Immature natural killer cell (primary cell): ENCODE data around the gene B3GNT2. TPM values are rescaled to one million over a fixed set of nuclear protein-coding genes. Genes with fewer than 3 reads are reported as not detected.
A peak's percentile ranks its signal among the peaks of the same experiment; 100 is the strongest.
"Not testable (repeated sequence)": the region's sequence is repeated elsewhere in the genome, so short reads cannot be mapped to it uniquely, and the experiment has no call there.

Source experiments
- DNase-seq, 3 donors: peaks; one replicate each; pipeline ENCODE4 v3.0.0; 2022; ENCODE audit warnings: mixed read lengths in 1 of 3
- H3K27ac Mint-ChIP-seq, 6 donors: one replicate each; pipeline ENCODE4 v1.8.0; 2020; ENCODE audit warnings: mixed read lengths in 6 of 6, mild to moderate bottlenecking in 5 of 6, inconsistent platforms in 4 of 6, moderate library complexity in 3 of 6
- H3K27me3 Mint-ChIP-seq, 3 donors: one replicate each; pipeline ENCODE4 v1.8.0; 2020 to 2021; ENCODE audit warnings: low read depth in 3 of 3, mild to moderate bottlenecking in 3 of 3, mixed read lengths in 3 of 3, moderate library complexity in 3 of 3, inconsistent platforms in 1 of 3
- H3K36me3 Mint-ChIP-seq, 3 donors: one replicate each; pipeline ENCODE4 v1.8.0; 2020; ENCODE audit warnings: mixed read lengths in 3 of 3, inconsistent platforms in 2 of 3, mild to moderate bottlenecking in 2 of 3
- H3K4me1 Mint-ChIP-seq, 2 donors: one replicate each; pipeline ENCODE4 v1.8.0; 2020; ENCODE audit warnings: inconsistent platforms in 2 of 2, mild to moderate bottlenecking in 2 of 2, mixed read lengths in 2 of 2, moderate library complexity in 1 of 2
- H3K4me3 Mint-ChIP-seq, 5 donors: one replicate each; pipeline ENCODE4 v1.8.0; 2020; ENCODE audit warnings: mild to moderate bottlenecking in 5 of 5, mixed read lengths in 5 of 5, inconsistent platforms in 3 of 5, moderate library complexity in 3 of 5
- H3K9me3 Mint-ChIP-seq, 6 donors: one replicate each; pipeline ENCODE4 v1.8.0; 2020; ENCODE audit warnings: mild to moderate bottlenecking in 6 of 6, mixed read lengths in 6 of 6, inconsistent platforms in 4 of 6, moderate library complexity in 3 of 6
- polyA plus RNA-seq, 3 donors: library from polyadenylated mRNA; unstranded; fragments of 300-500 nt; fragmentation: Illumina TruSeq; gene quantifications; one replicate each; pipeline ENCODE4 v1.2.3, GENCODE V29; 2021

The B3GNT2 gene
- polyA plus RNA-seq, 3 donors from 2014 or later, result 46.7 to 96.9 (median 50.4) TPM

- Mint-ChIP-seq H3K9me3 (no peaks in the 10 kb centered on the region), H3K4me1 (no peaks in the 10 kb centered on the region)
Measured at GRCh38 chr2:62248226-62248625, 52.3 kb downstream of the B3GNT2 start.

GRCh38 chr2:62250239-62250638, 54.3 kb downstream of the B3GNT2 start:
- no peak overlapping the region for H3K4me3 Mint-ChIP-seq
- H3K36me3 Mint-ChIP-seq, result no peaks in the 10 kb centered on the region
- DNase-seq, result no peak
- H3K4me1 Mint-ChIP-seq, result no peaks in the 10 kb centered on the region
- H3K9me3 Mint-ChIP-seq, result no peaks in the 10 kb centered on the region
- H3K27ac Mint-ChIP-seq, result no peak overlapping the region
- peaks cover 0 to 1% (median 0%) of the 10 kb centered on the region in 3 donors for H3K27me3 Mint-ChIP-seq

More at GRCh38 chr2:62248226-62248625, 52.3 kb downstream of the B3GNT2 start:
- H3K4me3 Mint-ChIP-seq, result no peak overlapping the region
- H3K27ac Mint-ChIP-seq, result no peak overlapping the region
- no peaks in the 10 kb centered on the region for H3K27me3 Mint-ChIP-seq
- H3K36me3 Mint-ChIP-seq, result no peaks in the 10 kb centered on the region
- no peak for DNase-seq

GRCh38 chr2:62254424-62255266, 58.7 kb downstream of the B3GNT2 start:
- no peaks in the 10 kb centered on the region for H3K4me1 Mint-ChIP-seq
- H3K9me3 Mint-ChIP-seq, result no peaks in the 10 kb centered on the region
- no peak overlapping the region for H3K27ac Mint-ChIP-seq
- H3K36me3 Mint-ChIP-seq, result no peaks in the 10 kb centered on the region
- H3K27me3 Mint-ChIP-seq, result peaks cover 0 to 1% (median 0%) of the 10 kb centered on the region in 3 donors
- H3K4me3 Mint-ChIP-seq, result no peak overlapping the region
- no peak for DNase-seq

- H3K36me3 Mint-ChIP-seq, result peaks cover 0 to 3% (median 0%) of the 10 kb centered on the region in 3 donors
- no peaks in the 10 kb centered on the region for H3K9me3 Mint-ChIP-seq
- DNase-seq, result no peak
- H3K27ac Mint-ChIP-seq, result no peak overlapping the region
- H3K27me3 Mint-ChIP-seq, result peaks cover 0 to 1% (median 0%) of the 10 kb centered on the region in 3 donors
- no peak overlapping the region for H3K4me3 Mint-ChIP-seq
- H3K4me1 Mint-ChIP-seq, result no peaks in the 10 kb centered on the region
Measured at GRCh38 chr2:62257466-62257865, 61.6 kb downstream of the B3GNT2 start.

GRCh38 chr2:62263076-62263715, 67.3 kb downstream of the B3GNT2 start:
- DNase-seq, result no peak
- H3K4me3 Mint-ChIP-seq, result no peak overlapping the region
- H3K27ac Mint-ChIP-seq, result no peak overlapping the region

GRCh38 chr2:62264186-62264585, 68.3 kb downstream of the B3GNT2 start:
- no peaks in the 10 kb centered on the region for H3K4me1 Mint-ChIP-seq
- H3K9me3 Mint-ChIP-seq, result no peaks in the 10 kb centered on the region
- no peak overlapping the region for H3K4me3 Mint-ChIP-seq
- DNase-seq, result no peak
- peaks cover 0 to 4% (median 2%) of the 10 kb centered on the region in 3 donors for H3K27me3 Mint-ChIP-seq
- H3K36me3 Mint-ChIP-seq, result peaks cover 3 to 13% (median 3%) of the 10 kb centered on the region in 3 donors
- H3K27ac Mint-ChIP-seq, result no peak overlapping the region

More at GRCh38 chr2:62263076-62263715, 67.3 kb downstream of the B3GNT2 start:
- peaks cover 0 to 2% (median 0%) of the 10 kb centered on the region in 3 donors for H3K27me3 Mint-ChIP-seq
- no peaks in the 10 kb centered on the region for H3K9me3 Mint-ChIP-seq
- no peaks in the 10 kb centered on the region for H3K4me1 Mint-ChIP-seq
- H3K36me3 Mint-ChIP-seq, result peaks cover 0 to 7% (median 3%) of the 10 kb centered on the region in 3 donors

GRCh38 chr2:62265106-62265505, 69.2 kb downstream of the B3GNT2 start:
- no peaks in the 10 kb centered on the region for H3K4me1 Mint-ChIP-seq
- no peak overlapping the region for H3K4me3 Mint-ChIP-seq
- no peaks in the 10 kb centered on the region for H3K9me3 Mint-ChIP-seq
- H3K27ac Mint-ChIP-seq, result no peak overlapping the region
- H3K36me3 Mint-ChIP-seq, result peaks cover 3 to 13% (median 3%) of the 10 kb centered on the region in 3 donors
- DNase-seq, result no peak
- peaks cover 0 to 4% (median 2%) of the 10 kb centered on the region in 3 donors for H3K27me3 Mint-ChIP-seq

GRCh38 chr2:62266433-62267038, 70.6 kb downstream of the B3GNT2 start:
- Mint-ChIP-seq H3K9me3 (no peaks in the 10 kb centered on the region), H3K4me1 (no peaks in the 10 kb centered on the region)

GRCh38 chr2:62267696-62268095, 71.8 kb downstream of the B3GNT2 start:
- Mint-ChIP-seq H3K9me3 (no peaks in the 10 kb centered on the region), H3K27me3 (peaks cover 0 to 2% (median 2%) of the 10 kb centered on the region in 3 donors), H3K36me3 (peaks cover 3 to 10% (median 3%) of the 10 kb centered on the region in 3 donors), H3K4me1 (no peaks in the 10 kb centered on the region), H3K27ac (no peak overlapping the region), H3K4me3 (no peak overlapping the region)
- no peak for DNase-seq

More at GRCh38 chr2:62266433-62267038, 70.6 kb downstream of the B3GNT2 start:
- peaks cover 3 to 10% (median 3%) of the 10 kb centered on the region in 3 donors for H3K36me3 Mint-ChIP-seq
- H3K27ac Mint-ChIP-seq, result no peak overlapping the region
- peaks cover 0 to 4% (median 2%) of the 10 kb centered on the region in 3 donors for H3K27me3 Mint-ChIP-seq
- H3K4me3 Mint-ChIP-seq, result no peak overlapping the region
- no peak for DNase-seq

GRCh38 chr2:62268681-62269188, 72.8 kb downstream of the B3GNT2 start:
- not testable (repeated sequence) for H3K27me3 Mint-ChIP-seq, H3K4me3 Mint-ChIP-seq, H3K36me3 Mint-ChIP-seq, DNase-seq, H3K4me1 Mint-ChIP-seq, H3K9me3 Mint-ChIP-seq
- peak overlapping the region in 1 of 6 donors; percentile 29 for H3K27ac Mint-ChIP-seq

- H3K27me3 Mint-ChIP-seq, result peaks cover 0 to 2% (median 2%) of the 10 kb centered on the region in 3 donors
- peaks cover 3 to 11% (median 3%) of the 10 kb centered on the region in 3 donors for H3K36me3 Mint-ChIP-seq
- H3K27ac Mint-ChIP-seq, result no peak overlapping the region
- no peaks in the 10 kb centered on the region for H3K4me1 Mint-ChIP-seq
- no peak overlapping the region for H3K4me3 Mint-ChIP-seq
- no peaks in the 10 kb centered on the region for H3K9me3 Mint-ChIP-seq
- no peak for DNase-seq
Measured at GRCh38 chr2:62270728-62271127, 74.8 kb downstream of the B3GNT2 start.
